Mucosa of rectum (tissue), 2 donors: Measurements from ENCODE around the gene CDIPT.

Experiments
- H3K27ac ChIP-seq, 2 donors: one replicate each; pipeline ENCODE4 v1.7.0; 2013; ENCODE audit warnings: inconsistent platforms in 2 of 2, low read depth in 2 of 2, low read length in 2 of 2
- H3K27me3 ChIP-seq, 2 donors: one replicate each; pipeline ENCODE4 v1.7.0; 2013; ENCODE audit warnings: low read length in 2 of 2; ENCODE audit not compliant: control insufficient read depth in 2 of 2, insufficient read depth in 2 of 2
- H3K36me3 ChIP-seq, 2 donors: one replicate each; pipeline ENCODE4 v1.7.0; 2013; ENCODE audit warnings: low read length in 2 of 2; ENCODE audit not compliant: control insufficient read depth in 2 of 2, insufficient read depth in 2 of 2
- H3K4me1 ChIP-seq, 2 donors: one replicate each; pipeline ENCODE4 v1.7.0; 2013; ENCODE audit warnings: low read length in 2 of 2, mild to moderate bottlenecking in 1 of 2; ENCODE audit not compliant: control insufficient read depth in 2 of 2, insufficient read depth in 2 of 2
- H3K4me3 ChIP-seq, 2 donors: one replicate each; pipeline ENCODE4 v1.7.0; 2013; ENCODE audit warnings: low read length in 2 of 2
- H3K9ac ChIP-seq, 2 donors: one replicate each; pipeline ENCODE4 v1.7.0; 2013; ENCODE audit warnings: low read length in 2 of 2, low read depth in 1 of 2, mild to moderate bottlenecking in 1 of 2
- H3K9me3 ChIP-seq, 2 donors: one replicate each; pipeline ENCODE4 v1.7.0; 2013; ENCODE audit warnings: low read length in 2 of 2; ENCODE audit not compliant: control insufficient read depth in 2 of 2
- donor health status: healthy.
- donor health status: Normal muscosa, but diverticular disease.

Gene CDIPT

DNA sequence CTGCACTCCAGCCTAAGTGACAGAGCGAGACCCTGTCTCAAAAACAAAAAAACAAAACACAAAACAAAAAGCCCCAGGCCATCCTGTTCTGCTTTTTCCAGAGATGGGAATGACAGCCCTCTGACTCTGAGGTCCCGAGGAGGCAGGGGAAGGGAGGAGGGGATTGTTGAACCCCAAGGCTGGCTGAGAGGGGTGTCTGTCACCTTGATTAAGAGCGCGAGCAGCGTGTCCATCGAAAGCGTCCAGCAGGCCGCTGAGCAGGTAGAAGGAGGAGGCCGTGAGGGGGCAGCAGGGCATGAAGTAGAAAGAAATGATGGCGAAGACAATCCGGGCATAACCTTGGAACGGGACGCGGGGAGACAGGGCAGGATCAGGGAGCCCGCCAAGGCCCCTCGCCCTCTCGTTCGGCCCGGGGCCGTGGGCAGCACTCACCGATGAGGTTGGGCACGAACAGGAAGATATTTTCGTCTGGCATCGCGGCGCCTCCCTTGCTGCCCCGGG, 593 bp downstream of the CDIPT start:
- Histone ChIP-seq H3K27ac (peak overlapping the region; percentile 83 to 92), H3K4me3 (peak overlapping the region; percentile 92 to 95), H3K4me1 (peaks cover 13 to 15% of the 10 kb centered on the region in 2 donors)

DNA sequence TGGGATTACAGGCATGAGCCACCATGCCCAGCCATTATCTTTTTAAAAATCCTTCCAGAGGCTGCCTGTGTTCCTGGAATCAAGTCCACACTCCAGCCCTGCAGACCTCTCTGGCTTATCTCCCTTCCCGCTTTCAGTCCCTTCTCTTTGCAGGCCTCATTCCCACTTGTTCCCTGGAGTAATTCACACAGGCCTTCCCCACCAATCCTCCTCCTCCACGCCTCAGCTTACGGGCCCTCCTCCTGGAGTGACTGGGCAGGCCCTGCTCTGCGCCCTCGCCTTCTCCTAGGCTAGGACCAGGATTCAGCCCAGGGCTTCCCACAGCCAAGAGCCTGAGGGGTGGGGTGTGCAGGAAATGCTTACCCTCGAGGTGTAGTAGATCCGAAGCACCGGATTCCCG, 2.8 kb downstream of the CDIPT start:
- H3K27me3 ChIP-seq: no peaks in the 10 kb centered on the region
- no peak overlapping the region for H3K9ac ChIP-seq
- no peak overlapping the region for H3K4me3 ChIP-seq
- peaks cover 13 to 15% of the 10 kb centered on the region in 2 donors for H3K4me1 ChIP-seq
- no peak overlapping the region for H3K27ac ChIP-seq
- H3K9me3 ChIP-seq: no peaks in the 10 kb centered on the region
- H3K36me3 ChIP-seq: peaks cover 21 to 31% of the 10 kb centered on the region in 2 donors

More for the DNA sequence above, 593 bp downstream of the CDIPT start:
- Histone ChIP-seq H3K9ac (peak overlapping the region; percentile 86 to 87), H3K9me3 (no peaks in the 10 kb centered on the region), H3K36me3 (peaks cover 21 to 31% of the 10 kb centered on the region in 2 donors), H3K27me3 (no peaks in the 10 kb centered on the region)

- Histone ChIP-seq H3K9me3 (no peaks in the 10 kb centered on the region), H3K4me1 (peaks cover 13 to 15% of the 10 kb centered on the region in 2 donors), H3K27me3 (no peaks in the 10 kb centered on the region), H3K27ac (no peak overlapping the region), H3K36me3 (peaks cover 21 to 31% of the 10 kb centered on the region in 2 donors), H3K9ac (no peak overlapping the region), H3K4me3 (no peak overlapping the region)
Observed at GRCh38 chr16:29858974-29859373, 4.1 kb downstream of the CDIPT start.

GRCh38 chr16:29858149-29858849, 4.7 kb downstream of the CDIPT start:
- H3K9me3 ChIP-seq: no peaks in the 10 kb centered on the region
- H3K27me3 ChIP-seq: no peaks in the 10 kb centered on the region
- H3K9ac ChIP-seq: no peak overlapping the region
- peaks cover 21 to 31% of the 10 kb centered on the region in 2 donors for H3K36me3 ChIP-seq
- no peak overlapping the region for H3K27ac ChIP-seq
- H3K4me3 ChIP-seq: no peak overlapping the region
- H3K4me1 ChIP-seq: peaks cover 11 to 13% of the 10 kb centered on the region in 2 donors

DNA sequence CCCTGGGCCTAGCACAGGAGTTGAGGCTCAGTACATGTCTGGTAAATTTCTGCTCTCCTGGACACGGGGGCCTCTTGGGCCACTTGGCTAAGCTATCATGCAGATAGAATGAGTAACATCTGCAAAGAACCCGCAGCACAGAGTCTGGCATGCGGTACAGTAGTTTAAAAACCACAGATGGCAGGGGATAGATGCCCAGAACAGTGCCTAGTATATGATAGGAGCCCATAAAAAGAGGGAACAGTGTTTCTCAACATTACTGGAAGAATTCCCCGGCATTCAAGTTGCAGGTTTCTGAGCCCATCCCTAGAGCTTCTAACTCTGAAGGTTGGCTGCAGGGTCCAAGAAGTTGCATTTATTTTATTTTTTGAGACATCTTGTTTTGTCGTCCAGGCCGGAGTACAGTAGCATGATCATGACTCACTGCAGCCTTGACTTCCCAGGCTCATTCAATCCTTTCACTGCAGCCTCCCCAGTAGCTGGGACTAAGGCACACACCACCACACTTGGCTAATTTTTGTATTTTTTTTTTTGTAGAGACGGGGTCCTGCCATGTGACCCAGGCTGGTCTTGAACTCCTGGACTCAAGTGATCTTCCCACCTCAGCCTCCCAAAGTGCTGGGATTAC, 5.8 kb downstream of the CDIPT start:
- Histone ChIP-seq H3K4me3 (no peak overlapping the region), H3K9me3 (no peaks in the 10 kb centered on the region), H3K4me1 (peaks cover 7 to 11% of the 10 kb centered on the region in 2 donors), H3K9ac (no peak overlapping the region), H3K36me3 (peaks cover 21 to 31% of the 10 kb centered on the region in 2 donors), H3K27ac (no peak overlapping the region), H3K27me3 (no peaks in the 10 kb centered on the region)

- Histone ChIP-seq H3K9ac (no peak overlapping the region), H3K36me3 (peaks cover 13 to 15% of the 10 kb centered on the region in 2 donors), H3K9me3 (no peaks in the 10 kb centered on the region), H3K4me1 (no peaks in the 10 kb centered on the region), H3K27me3 (no peaks in the 10 kb centered on the region), H3K27ac (no peak overlapping the region), H3K4me3 (no peak overlapping the region)
Observed at GRCh38 chr16:29854520-29855100, 8.4 kb downstream of the CDIPT start.

DNA sequence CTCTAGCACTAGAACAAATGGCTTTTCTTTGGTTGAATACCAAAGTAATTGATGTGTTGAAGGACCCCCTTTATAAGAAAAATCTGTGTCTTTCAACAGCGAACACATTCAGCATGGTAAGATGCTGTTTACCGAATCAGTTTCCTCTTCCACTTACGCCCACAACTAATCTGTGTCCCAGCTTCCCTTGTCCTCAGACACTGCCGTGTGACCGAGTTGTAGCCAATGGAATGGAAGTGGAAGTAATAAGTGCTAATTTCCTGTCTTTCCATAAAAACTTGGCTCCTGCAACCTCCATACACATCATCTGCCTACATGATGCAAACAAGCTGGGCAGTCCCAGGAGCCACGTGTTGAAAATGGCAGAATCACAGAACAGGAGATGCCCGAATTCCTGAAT, 10.4 kb downstream of the CDIPT start:
- Histone ChIP-seq H3K9me3 (no peaks in the 10 kb centered on the region), H3K9ac (no peak overlapping the region), H3K4me3 (no peak overlapping the region), H3K27me3 (no peaks in the 10 kb centered on the region), H3K27ac (peak overlapping the region in 1 of 2 donors; percentile 28), H3K36me3 (peaks cover 5% of the 10 kb centered on the region in 2 donors), H3K4me1 (peaks cover 0 to 2% of the 10 kb centered on the region in 2 donors)

DNA sequence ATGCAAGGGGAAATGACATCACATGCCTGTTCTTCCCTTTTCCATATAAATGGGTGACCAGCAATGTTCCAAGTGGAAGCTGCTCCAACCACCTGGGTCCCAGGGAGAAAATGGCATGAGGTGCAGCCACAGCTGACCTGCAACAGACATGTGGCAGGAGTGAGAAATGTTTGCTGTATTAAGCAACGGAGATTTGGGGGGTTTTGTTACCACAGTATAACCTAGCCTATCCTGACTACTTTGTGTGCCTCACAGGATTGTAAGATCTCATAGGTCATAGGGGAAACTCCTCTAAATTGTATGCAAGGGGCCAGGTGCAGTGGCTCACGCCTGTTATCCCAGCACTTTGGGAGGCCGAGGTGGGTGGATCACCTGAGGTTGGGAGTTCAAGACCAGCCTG, 12.0 kb downstream of the CDIPT start:
- Histone ChIP-seq H3K36me3 (peaks cover 19 to 21% of the 10 kb centered on the region in 2 donors), H3K27me3 (no peaks in the 10 kb centered on the region), H3K27ac (no peak overlapping the region), H3K9me3 (no peaks in the 10 kb centered on the region), H3K9ac (no peak overlapping the region), H3K4me3 (no peak overlapping the region), H3K4me1 (peaks cover 0 to 2% of the 10 kb centered on the region in 2 donors)

- peaks cover 34 to 35% of the 10 kb centered on the region in 2 donors for H3K36me3 ChIP-seq
- no peak overlapping the region for H3K27ac ChIP-seq
- peaks cover 0 to 2% of the 10 kb centered on the region in 2 donors for H3K4me1 ChIP-seq
- no peaks in the 10 kb centered on the region for H3K9me3 ChIP-seq
- no peaks in the 10 kb centered on the region for H3K27me3 ChIP-seq
- no peak overlapping the region for H3K9ac ChIP-seq
- no peak overlapping the region for H3K4me3 ChIP-seq
Observed at GRCh38 chr16:29849505-29849904, 13.5 kb downstream of the CDIPT start.
